OCI-LY3 (cell line): Measurements from ENCODE around the gene GP2.

Source experiments
- EZH2phosphoT487 ChIP-seq: fragments of 200-600 bp; shearing (Covaris generic); IDR thresholded peaks from 2 replicates; pipeline ENCODE4 v1.6.1; 2018; ENCODE audit warnings: antibody characterized with exemption, mixed run types, low read depth
- TF ChIP-seq, protein P1 (sequence below): fragments of 200-600, 300-600 bp; sonication (generic); IDR thresholded peaks from 2 replicates; pipeline ENCODE4 v1.5.1; 2014; ENCODE audit warnings: antibody characterized with exemption, low read length, low read depth

DNA sequence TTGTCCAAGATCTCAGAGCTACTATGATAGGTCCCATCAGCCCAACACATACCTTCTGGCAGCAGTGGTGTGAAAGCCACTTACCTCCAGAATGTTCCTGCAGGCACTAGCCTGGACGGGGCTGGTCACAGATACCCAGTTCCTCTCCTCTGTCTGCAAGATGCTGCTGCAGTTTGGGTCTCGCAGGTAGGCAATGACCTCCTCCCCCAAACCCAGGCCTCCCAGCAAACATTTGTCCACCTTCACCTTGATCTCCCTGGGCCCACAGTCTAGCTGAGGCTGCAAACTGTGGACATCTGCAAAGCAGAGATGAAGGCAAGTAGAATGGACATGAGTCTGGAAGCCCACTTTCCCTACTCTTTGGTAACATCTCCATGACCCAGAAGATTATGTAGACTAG, 7.1 kb downstream of the GP2 start:
- TF ChIP-seq, protein P1, sequence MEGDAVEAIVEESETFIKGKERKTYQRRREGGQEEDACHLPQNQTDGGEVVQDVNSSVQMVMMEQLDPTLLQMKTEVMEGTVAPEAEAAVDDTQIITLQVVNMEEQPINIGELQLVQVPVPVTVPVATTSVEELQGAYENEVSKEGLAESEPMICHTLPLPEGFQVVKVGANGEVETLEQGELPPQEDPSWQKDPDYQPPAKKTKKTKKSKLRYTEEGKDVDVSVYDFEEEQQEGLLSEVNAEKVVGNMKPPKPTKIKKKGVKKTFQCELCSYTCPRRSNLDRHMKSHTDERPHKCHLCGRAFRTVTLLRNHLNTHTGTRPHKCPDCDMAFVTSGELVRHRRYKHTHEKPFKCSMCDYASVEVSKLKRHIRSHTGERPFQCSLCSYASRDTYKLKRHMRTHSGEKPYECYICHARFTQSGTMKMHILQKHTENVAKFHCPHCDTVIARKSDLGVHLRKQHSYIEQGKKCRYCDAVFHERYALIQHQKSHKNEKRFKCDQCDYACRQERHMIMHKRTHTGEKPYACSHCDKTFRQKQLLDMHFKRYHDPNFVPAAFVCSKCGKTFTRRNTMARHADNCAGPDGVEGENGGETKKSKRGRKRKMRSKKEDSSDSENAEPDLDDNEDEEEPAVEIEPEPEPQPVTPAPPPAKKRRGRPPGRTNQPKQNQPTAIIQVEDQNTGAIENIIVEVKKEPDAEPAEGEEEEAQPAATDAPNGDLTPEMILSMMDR: no peak
- TF ChIP-seq EZH2phosphoT487: no peak
